Lower lobe of right lung (tissue), 2 donors: ENCODE results near the gene TMEFF2. TPM values are rescaled to one million over a fixed set of nuclear protein-coding genes. Genes with fewer than 3 reads are reported as not detected.

Source experiments
- ATAC-seq, 2 donors: fragments of 200-7000 bp; cut with Tn5 transposase; one replicate each; pipeline ENCODE4 v1.9.1; 2020 to 2022; ENCODE audit warnings: mild to moderate bottlenecking in 2 of 2, moderate library complexity in 2 of 2
- DNase-seq: peaks from one replicate; pipeline ENCODE4 v3.0.0-alpha.2; 2020
- H3K27ac ChIP-seq: fragments of 200-600 bp; one replicate; pipeline ENCODE4 v1.8.0; 2022
- H3K27me3 ChIP-seq: fragments of 200-600 bp; one replicate; pipeline ENCODE4 v1.8.0; 2022; ENCODE audit warnings: low read depth
- H3K36me3 ChIP-seq: fragments of 200-600 bp; one replicate; pipeline ENCODE4 v1.8.0; 2022; ENCODE audit warnings: mild to moderate bottlenecking
- H3K4me1 ChIP-seq: fragments of 200-600 bp; one replicate; pipeline ENCODE4 v1.8.0; 2022
- H3K4me3 ChIP-seq: fragments of 200-600 bp; one replicate; pipeline ENCODE4 v1.8.0; 2022; ENCODE audit warnings: mild to moderate bottlenecking
- H3K9me3 ChIP-seq: fragments of 200-600 bp; one replicate; pipeline ENCODE4 v1.8.0; 2022
- intact Hi-C: fragments of 100-400 bp; cut with DNase I; formaldehyde crosslinking; loops from one replicate; pipeline ENCODE4 v1.11.0; 2022
- total RNA-seq: library from RNA; stranded (reverse); fragmentation: NEBNext Ultra II Directional; extraction: Animal tissue kit (Norgen Biotek cat#: 25700); gene quantifications from one replicate; pipeline ENCODE4 v1.2.1, GENCODE V29; 2021
- TF ChIP-seq, protein P1 (sequence below): fragments of 200-600 bp; IDR thresholded peaks from one replicate; pipeline ENCODE4 v1.8.0; 2022; ENCODE audit warnings: antibody characterized with exemption, mild to moderate bottlenecking
- donor health status: DM: no; HTN: yes; CAD: no; lungs with severe emphysema.

Gene TMEFF2
- total RNA-seq, 1 donor from 2014 or later: not detected

DNA sequence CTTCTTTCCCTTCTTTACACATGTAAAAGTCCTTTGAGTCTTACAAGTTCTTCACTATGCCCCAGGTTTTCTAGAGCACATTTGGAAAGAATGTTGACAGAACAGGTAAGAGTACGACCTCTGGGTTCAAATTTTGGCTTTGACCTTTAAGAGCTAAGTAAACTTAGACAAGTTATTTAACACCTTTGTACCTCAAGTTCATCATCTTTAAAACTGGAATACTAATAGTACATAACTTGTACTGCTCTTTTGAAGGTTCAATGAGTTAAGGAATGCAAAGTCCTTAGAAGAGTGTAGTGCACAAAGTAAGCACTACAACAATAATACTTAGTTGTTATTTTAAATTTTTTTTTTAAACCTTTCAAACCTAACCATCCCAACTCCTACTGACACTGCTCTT lies 156.6 kb downstream of the TMEFF2 start:
- DNase-seq (no peak), ATAC-seq (peak; percentile 89 to 92)
- Histone ChIP-seq H3K36me3 (no peaks in the 10 kb centered on the region), H3K4me3 (no peak overlapping the region), H3K9me3 (no peaks in the 10 kb centered on the region), H3K4me1 (peaks cover 15% of the 10 kb centered on the region), H3K27me3 (no peaks in the 10 kb centered on the region), H3K27ac (no peak overlapping the region)
- intact Hi-C loops: no loop called here
- TF ChIP-seq, protein P1, sequence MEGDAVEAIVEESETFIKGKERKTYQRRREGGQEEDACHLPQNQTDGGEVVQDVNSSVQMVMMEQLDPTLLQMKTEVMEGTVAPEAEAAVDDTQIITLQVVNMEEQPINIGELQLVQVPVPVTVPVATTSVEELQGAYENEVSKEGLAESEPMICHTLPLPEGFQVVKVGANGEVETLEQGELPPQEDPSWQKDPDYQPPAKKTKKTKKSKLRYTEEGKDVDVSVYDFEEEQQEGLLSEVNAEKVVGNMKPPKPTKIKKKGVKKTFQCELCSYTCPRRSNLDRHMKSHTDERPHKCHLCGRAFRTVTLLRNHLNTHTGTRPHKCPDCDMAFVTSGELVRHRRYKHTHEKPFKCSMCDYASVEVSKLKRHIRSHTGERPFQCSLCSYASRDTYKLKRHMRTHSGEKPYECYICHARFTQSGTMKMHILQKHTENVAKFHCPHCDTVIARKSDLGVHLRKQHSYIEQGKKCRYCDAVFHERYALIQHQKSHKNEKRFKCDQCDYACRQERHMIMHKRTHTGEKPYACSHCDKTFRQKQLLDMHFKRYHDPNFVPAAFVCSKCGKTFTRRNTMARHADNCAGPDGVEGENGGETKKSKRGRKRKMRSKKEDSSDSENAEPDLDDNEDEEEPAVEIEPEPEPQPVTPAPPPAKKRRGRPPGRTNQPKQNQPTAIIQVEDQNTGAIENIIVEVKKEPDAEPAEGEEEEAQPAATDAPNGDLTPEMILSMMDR: no peak

DNA sequence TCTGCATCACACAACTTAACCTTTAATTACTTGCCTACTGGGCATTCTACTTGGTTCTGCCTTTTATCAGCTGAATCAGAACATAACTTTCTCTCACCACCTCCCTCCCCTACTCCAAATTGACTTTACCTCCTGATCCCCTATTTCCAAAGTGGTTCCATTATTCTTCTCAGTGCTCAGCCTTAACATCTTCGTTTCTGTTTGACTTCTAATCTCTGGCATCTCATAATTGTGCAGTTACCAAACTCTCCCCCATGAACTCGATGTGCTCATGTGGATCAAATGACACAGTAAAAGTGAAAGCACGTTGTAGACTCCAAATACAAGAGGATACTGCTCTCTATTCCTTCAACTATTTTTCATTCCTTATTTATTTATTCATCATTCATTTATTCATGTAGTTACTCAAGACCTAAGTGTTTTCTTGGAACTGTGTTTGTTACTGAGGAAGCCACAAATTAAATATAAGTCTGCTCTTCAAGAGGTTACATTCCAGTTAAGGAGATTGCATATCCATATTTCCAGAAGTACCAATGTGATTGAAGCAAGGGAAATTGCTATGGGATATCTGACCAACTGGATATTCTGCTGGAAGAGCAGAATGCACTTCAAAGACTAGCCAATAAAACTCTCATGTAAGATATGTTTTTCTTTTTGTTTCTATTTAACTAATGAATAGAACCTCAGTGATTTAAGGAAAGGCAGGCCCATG lies 158.8 kb downstream of the TMEFF2 start:
- ATAC-seq: peak in 1 of 2 donors; percentile 40
- H3K36me3 ChIP-seq: no peaks in the 10 kb centered on the region
- H3K4me3 ChIP-seq: no peak overlapping the region
- H3K27me3 ChIP-seq: no peaks in the 10 kb centered on the region
- no peaks in the 10 kb centered on the region for H3K9me3 ChIP-seq
- peaks cover 15% of the 10 kb centered on the region for H3K4me1 ChIP-seq
- H3K27ac ChIP-seq: peak overlapping the region; percentile 13
- intact Hi-C loops: no loop called here
- no peak for DNase-seq
- TF ChIP-seq, protein P1: no peak

DNA sequence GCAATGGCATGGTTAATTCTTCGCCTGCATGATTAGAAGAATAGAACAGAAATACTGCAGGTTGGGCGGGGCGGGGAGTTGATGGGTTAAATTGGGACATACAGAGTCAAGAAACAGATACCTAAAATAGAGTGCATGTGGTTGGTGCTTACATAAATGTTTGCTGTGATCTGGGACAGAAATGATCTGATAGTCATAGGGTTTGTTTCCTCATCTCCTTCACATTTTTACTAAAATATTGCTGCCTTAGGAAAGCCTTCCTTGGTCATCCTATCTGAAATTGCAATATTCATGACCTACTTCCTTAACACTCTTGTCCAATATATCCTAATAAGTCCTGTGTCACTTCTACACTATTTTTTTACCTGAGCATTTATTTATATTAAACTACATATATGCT lies 163.9 kb downstream of the TMEFF2 start:
- Histone ChIP-seq H3K27ac (no peak overlapping the region), H3K36me3 (no peaks in the 10 kb centered on the region), H3K4me3 (no peak overlapping the region), H3K27me3 (no peaks in the 10 kb centered on the region), H3K9me3 (no peaks in the 10 kb centered on the region), H3K4me1 (peaks cover 5% of the 10 kb centered on the region)
- ATAC-seq (no peak), DNase-seq (no peak)
- intact Hi-C loops: no loop called here
- TF ChIP-seq, protein P1: no peak

DNA sequence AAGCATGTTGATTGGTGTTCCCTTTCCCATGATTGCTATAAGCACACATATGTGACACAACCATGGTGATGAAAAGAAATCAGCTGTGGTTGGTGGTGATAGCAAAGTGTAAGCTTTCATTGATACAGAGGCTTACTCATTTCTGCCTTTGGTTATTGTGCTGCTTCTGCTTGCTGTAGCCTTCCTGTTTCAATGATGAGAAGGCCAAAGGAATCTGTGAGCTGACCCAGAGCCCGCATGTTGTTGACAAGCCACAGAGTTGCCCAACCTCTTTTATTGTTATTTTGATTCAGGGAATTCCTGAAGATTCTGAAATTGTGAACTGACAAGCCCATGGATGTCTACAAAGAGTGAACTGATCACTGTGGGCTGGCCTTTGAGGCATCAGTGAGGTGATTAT lies 164.4 kb downstream of the TMEFF2 start:
- H3K9me3 ChIP-seq: no peaks in the 10 kb centered on the region
- ATAC-seq (no peak), DNase-seq (no peak)
- H3K4me1 ChIP-seq: no peaks in the 10 kb centered on the region
- no peaks in the 10 kb centered on the region for H3K27me3 ChIP-seq
- no peaks in the 10 kb centered on the region for H3K36me3 ChIP-seq
- TF ChIP-seq, protein P1: no peak
- intact Hi-C loops: no loop called here
- no peak overlapping the region for H3K27ac ChIP-seq
- H3K4me3 ChIP-seq: no peak overlapping the region

DNA sequence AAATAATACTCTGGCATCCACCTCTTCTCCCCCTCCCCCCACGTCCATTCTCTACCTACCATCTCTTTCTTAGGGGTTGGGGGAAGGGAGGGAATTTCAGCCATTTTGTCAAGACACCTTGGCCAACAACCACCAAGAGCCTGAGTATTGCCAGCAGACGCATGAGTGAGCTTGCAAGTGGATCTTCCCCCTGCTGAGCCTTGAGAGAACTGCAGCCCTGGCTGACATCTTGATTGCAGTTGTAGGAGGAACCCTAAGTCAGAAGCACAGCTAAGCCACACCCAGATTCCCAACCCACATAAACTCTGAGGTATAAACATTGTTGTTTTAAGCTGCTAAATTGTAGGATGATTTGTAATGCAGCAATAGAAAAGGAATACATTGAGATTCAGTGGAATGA lies 165.6 kb downstream of the TMEFF2 start:
- TF ChIP-seq, protein P1: no peak
- Histone ChIP-seq H3K36me3 (no peaks in the 10 kb centered on the region), H3K4me1 (no peaks in the 10 kb centered on the region), H3K27ac (no peak overlapping the region), H3K9me3 (no peaks in the 10 kb centered on the region), H3K4me3 (no peak overlapping the region), H3K27me3 (no peaks in the 10 kb centered on the region)
- DNase-seq: no peak
- no peak for ATAC-seq
- intact Hi-C loops: no loop called here

DNA sequence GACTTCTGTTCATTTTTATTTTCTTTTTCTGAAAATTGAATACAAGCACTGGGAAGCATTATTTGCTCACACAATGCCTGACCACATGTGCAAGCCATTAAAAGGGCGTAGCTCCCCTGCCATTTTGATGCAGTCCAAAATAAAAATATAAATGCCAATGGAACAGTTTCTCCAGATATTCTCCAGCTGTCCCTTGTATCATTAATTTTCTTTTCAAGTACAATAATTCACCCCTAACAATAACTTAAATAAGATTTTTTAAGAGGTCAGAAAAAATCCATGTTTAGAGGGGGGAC lies 168.0 kb downstream of the TMEFF2 start:
- Histone ChIP-seq H3K27me3 (no peaks in the 10 kb centered on the region), H3K27ac (no peak overlapping the region), H3K4me3 (no peak overlapping the region), H3K4me1 (no peaks in the 10 kb centered on the region), H3K36me3 (no peaks in the 10 kb centered on the region), H3K9me3 (no peaks in the 10 kb centered on the region)
- DNase-seq (no peak), ATAC-seq (no peak)
- intact Hi-C loops: no loop called here
- TF ChIP-seq, protein P1: no peak
